HepG2 (cell line): ENCODE data around the gene SERPINB6. TPM values are rescaled to one million over a fixed set of nuclear protein-coding genes. Genes with fewer than 3 reads are reported as not detected.

Experiments used
- ATAC-seq: fragments of 200-7000 bp; cut with Tn5 transposase; 3 replicates; pipeline ENCODE4 v1.9.1; 2020; ENCODE audit warnings: mild to moderate bottlenecking, moderate library complexity
- BruUV-seq: library from RNA; stranded (reverse); fragments of 400-500 nt; replicated peaks from 2 replicates; lab custom pipeline; 2021; lab: Mats Ljungman, UMichigan
- CTCF ChIA-PET: fragments of 300-600 bp; formaldehyde crosslinking; extraction: SDS; loops from one replicate; lab custom pipeline; 2021; ENCODE audit warnings: low total read pairs, inconsistent platforms, low intra/inter-chr PET ratio; lab: Yijun Ruan, JAX
- POLR2A ChIA-PET: fragments of 350-600 bp; sonication (Branson Sonifier 250); formaldehyde crosslinking; loops from one replicate; lab custom pipeline; 2020; ENCODE audit warnings: antibody characterized with exemption, inconsistent platforms; lab: Yijun Ruan, JAX
- DNase-seq: peaks from one replicate; pipeline ENCODE4 v3.0.0-alpha.2; 2015; ENCODE audit warnings: low spot score
- FAIRE-seq: peaks from 3 replicates; lab custom pipeline; 2011; peaks lifted over from hg19 to GRCh38; lab: Jason Lieb, UNC
- H2AFZ ChIP-seq: one replicate; pipeline ENCODE4 v1.6.1; 2011; ENCODE audit warnings: low read length, inconsistent platforms
- H3K27ac ChIP-seq: fragments of 300-600 bp; 3 replicates; pipeline ENCODE4 v1.8.0; 2011; ENCODE audit warnings: mixed run types, mild to moderate bottlenecking, mixed read lengths, low read length, inconsistent platforms; ENCODE audit not compliant: insufficient read depth; ENCODE audit errors: extremely low read length
- H3K27me3 ChIP-seq, 2 experiments: fragments of 200-600 bp in 1 of 2; 2 replicates in 1 of 2; 3 replicates in 1 of 2; pipeline versions ENCODE4 v1.6.0 to v1.8.0; 2011; ENCODE audit warnings: low read length in 2 of 2, mild to moderate bottlenecking in 2 of 2, moderate library complexity in 2 of 2, inconsistent platforms in 1 of 2; ENCODE audit not compliant: insufficient read depth in 2 of 2, control insufficient read depth in 1 of 2
- H3K36me3 ChIP-seq, 2 experiments: fragments of 200-600 bp in 1 of 2; replicated peaks in 1 of 2; 2 replicates in 1 of 2; 3 replicates in 1 of 2; pipeline versions ENCODE4 v1.5.1 to v1.8.0; 2011; ENCODE audit warnings: low read length in 2 of 2, inconsistent platforms in 1 of 2; ENCODE audit not compliant: insufficient read depth in 2 of 2, control insufficient read depth in 1 of 2
- H3K4me1 ChIP-seq: 2 replicates; pipeline ENCODE4 v1.5.1; 2012; ENCODE audit warnings: low read length, inconsistent platforms; ENCODE audit not compliant: insufficient read depth
- H3K4me2 ChIP-seq: 2 replicates; pipeline ENCODE4 v1.6.0; 2011; ENCODE audit warnings: low read depth, low read length, inconsistent platforms
- H3K4me3 ChIP-seq, 3 experiments: fragments of 200-600 bp in 1 of 3; sonication (generic), shearing (Covaris generic) in 1 of 3; replicated peaks in 1 of 3; 2 replicates each; pipeline ENCODE4 v1.5.1; 2011 to 2016; ENCODE audit warnings: low read length in 3 of 3, inconsistent platforms in 2 of 3, low read depth in 2 of 3, mild to moderate bottlenecking in 2 of 3, control low read depth in 1 of 3, mixed read lengths in 1 of 3; ENCODE audit not compliant: insufficient read depth in 1 of 3
- H3K79me2 ChIP-seq: one replicate; pipeline ENCODE4 v1.6.1; 2011; ENCODE audit warnings: low read length, inconsistent platforms; ENCODE audit not compliant: insufficient read depth
- H3K9ac ChIP-seq: 2 replicates; pipeline ENCODE4 v1.6.0; 2011; ENCODE audit warnings: mild to moderate bottlenecking, low read depth, low read length, inconsistent platforms; ENCODE audit not compliant: insufficient read depth
- H3K9me3 ChIP-seq: 2 replicates; pipeline ENCODE4 v1.5.1; 2012; ENCODE audit warnings: mild to moderate bottlenecking, low read length
- H4K20me1 ChIP-seq: 2 replicates; pipeline ENCODE4 v1.6.0; 2011; ENCODE audit warnings: inconsistent platforms, mild to moderate bottlenecking, low read length, moderate library complexity; ENCODE audit not compliant: insufficient read depth
- FOXK1 ChIP-seq: sonication (generic); formaldehyde crosslinking; IDR thresholded peaks from 2 replicates; pipeline ENCODE4 v1.4.0; 2020; ENCODE audit warnings: low read depth, missing genetic modification reagents, borderline replicate concordance
- MAFG ChIP-seq: sonication (generic); formaldehyde crosslinking; IDR thresholded peaks from 2 replicates; pipeline ENCODE4 v1.5.1; 2020; ENCODE audit warnings: mild to moderate bottlenecking, missing genetic modification reagents
- MAFK ChIP-seq, 2 experiments: IDR thresholded peaks in 1 of 2; conservative IDR thresholded peaks in 1 of 2; 2 replicates each; pipeline ENCODE4 v1.6.1; 2011; ENCODE audit warnings: improper control_type of control experiment in 2 of 2, low read length in 2 of 2
- NCOR1 ChIP-seq: fragments of 200-600 bp; sonication (generic); IDR thresholded peaks from 2 replicates; pipeline ENCODE4 v1.7.0; 2017; ENCODE audit warnings: antibody characterized with exemption, low read length, borderline replicate concordance
- NFE2L2 ChIP-seq: fragments of 150-350 bp; IDR thresholded peaks from 2 replicates; pipeline ENCODE4 v1.6.1; 2014; ENCODE audit warnings: low read length
- SOX13 ChIP-seq, 3 experiments: fragments of 450-650 bp in 1 of 3; sonication (generic) in 1 of 3; formaldehyde crosslinking in 1 of 3; IDR thresholded peaks in 2 of 3; conservative IDR thresholded peaks in 1 of 3; 2 replicates each; pipeline versions ENCODE4 v1.5.0 to v1.6.1; 2016 to 2020; ENCODE audit warnings: antibody characterized with exemption in 1 of 3, mild to moderate bottlenecking in 1 of 3, missing compliant biosample characterization in 1 of 3, missing genetic modification reagents in 1 of 3, moderate library complexity in 1 of 3
- ZBTB38 ChIP-seq: sonication (generic); formaldehyde crosslinking; IDR thresholded peaks from 2 replicates; pipeline ENCODE4 v1.5.1; 2020; ENCODE audit warnings: mild to moderate bottlenecking, missing genetic modification reagents
- ZBTB7B ChIP-seq: sonication (generic); formaldehyde crosslinking; IDR thresholded peaks from 2 replicates; pipeline ENCODE4 v1.4.0; 2020; ENCODE audit warnings: missing genetic modification reagents
- ZFAT ChIP-seq: sonication (generic); formaldehyde crosslinking; conservative IDR thresholded peaks from 2 replicates; pipeline ENCODE4 v1.8.1; 2023; ENCODE audit warnings: missing genetic modification reagents, inconsistent platforms
- ZFY ChIP-seq: sonication (generic); formaldehyde crosslinking; IDR thresholded peaks from 2 replicates; pipeline ENCODE4 v1.4.0; 2020; ENCODE audit warnings: missing genetic modification reagents
- ZNF136 ChIP-seq: sonication (generic); formaldehyde crosslinking; IDR thresholded peaks from 2 replicates; pipeline ENCODE4 v1.8.1; 2022; ENCODE audit warnings: low read depth, mild to moderate bottlenecking, moderate library complexity, missing genetic modification reagents
- ZNF17 ChIP-seq: sonication (generic); formaldehyde crosslinking; IDR thresholded peaks from 2 replicates; pipeline ENCODE4 v1.5.0; 2020; ENCODE audit warnings: mild to moderate bottlenecking, missing genetic modification reagents
- ZNF33A ChIP-seq: sonication (generic); formaldehyde crosslinking; IDR thresholded peaks from 2 replicates; pipeline ENCODE4 v1.5.1; 2020; ENCODE audit warnings: missing genetic modification reagents, mild to moderate bottlenecking, moderate library complexity, borderline replicate concordance
- in situ Hi-C: cut with HindIII; loops from 2 replicates; pipeline ENCODE4 v1.10.0; 2017; ENCODE audit warnings: low pct_unique_long_range_greater_than_20kb; ENCODE audit not compliant: extremely low pct_ligation_motif_present
- intact Hi-C: fragments of 100-400 bp; cut with micrococcal nuclease; formaldehyde crosslinking; loops from one replicate; pipeline ENCODE4 v1.10.0; 2022; ENCODE audit not compliant: unreplicated experiment
- polyA plus RNA-seq, 8 experiments: library from polyadenylated mRNA; depleted of rRNA in 3 of 8; stranded (reverse) in 7 of 8; unstranded in 1 of 8; fragments of >200 nt; fragmentation: Illumina TruSeq in 4 of 8; extraction: Trizol in 4 of 8; gene quantifications; 2 replicates each; pipeline versions ENCODE4 v1.2.1 to v1.2.3, GENCODE V29; 2011 to 2016; ENCODE audit warnings: low read depth in 4 of 8, missing spikeins in 1 of 8, mixed read lengths in 1 of 8; ENCODE audit not compliant: insufficient read depth in 1 of 8
- total RNA-seq, 5 experiments: library from RNA; depleted of rRNA; stranded (reverse); fragments of >200 nt; fragmentation: Illumina TruSeq; extraction: Trizol; gene quantifications; 2 replicates each; pipeline ENCODE4 v1.2.3, GENCODE V29; 2016; ENCODE audit warnings: low read depth in 1 of 5
- TF ChIP-seq, protein P1 (sequence below): sonication (generic); formaldehyde crosslinking; IDR thresholded peaks from 2 replicates; pipeline ENCODE4 v1.9.0; 2022; ENCODE audit warnings: missing genetic modification reagents, mild to moderate bottlenecking, borderline replicate concordance
- TF ChIP-seq, protein P2 (sequence below): sonication (generic); formaldehyde crosslinking; IDR thresholded peaks from 2 replicates; pipeline ENCODE4 v1.4.0; 2020; ENCODE audit warnings: mild to moderate bottlenecking, missing genetic modification reagents
- TF ChIP-seq, protein P3 (sequence below): sonication (generic); formaldehyde crosslinking; IDR thresholded peaks from 2 replicates; pipeline ENCODE4 v1.5.1; 2020; ENCODE audit warnings: mild to moderate bottlenecking, missing genetic modification reagents

Gene SERPINB6
- total and polyA plus RNA-seq, 2 of the 13 experiments (the other 11 are each of a cell fraction or from before 2014, with no cell fraction given), result 38.2 to 61.3 TPM

DNA sequence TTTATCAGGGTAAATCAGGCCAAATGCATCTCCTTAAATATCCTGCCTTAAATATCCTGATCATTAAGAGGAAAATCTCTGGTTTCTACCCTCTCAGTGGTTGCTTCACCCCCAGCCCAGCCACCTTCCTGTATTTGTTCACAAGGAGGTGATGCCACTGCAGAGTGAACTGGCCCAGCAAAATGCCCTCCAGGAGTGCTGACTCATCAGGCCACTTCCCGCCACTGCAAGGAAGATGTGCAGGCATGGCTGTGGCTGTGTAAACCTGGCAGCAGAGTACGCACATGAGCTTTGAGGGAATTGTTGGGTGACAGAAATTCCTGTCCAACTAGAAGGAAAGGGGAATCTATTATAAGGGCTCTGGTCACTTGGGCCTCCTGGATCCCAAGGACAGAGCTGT is 42.1 kb upstream of the SERPINB6 start (continued):
- TF ChIP-seq MAFK (conservative IDR thresholded peaks at IDR 0.05 in 1 of 2, IDR thresholded peaks at IDR 0.05 in 1 of 2; ENCODE audit: low read length in 2 of 2) (peak; percentile 95 to 96), NFE2L2 (peak; percentile 46; the same call in 1 of the 2 replicates), ZBTB38 (peak; percentile 54; the same call in 1 of the 2 replicates), ZNF17 (peak; percentile 98), MAFG (CRISPR knock-in tag) (0 out of 2 replicates have a peak, but pooled peaks have one; percentile 60), ZFY (no peak), FOXK1 (no peak), ZFAT (CRISPR knock-in tag) (no peak), ZBTB7B (no peak)
- TF ChIP-seq, protein P1, sequence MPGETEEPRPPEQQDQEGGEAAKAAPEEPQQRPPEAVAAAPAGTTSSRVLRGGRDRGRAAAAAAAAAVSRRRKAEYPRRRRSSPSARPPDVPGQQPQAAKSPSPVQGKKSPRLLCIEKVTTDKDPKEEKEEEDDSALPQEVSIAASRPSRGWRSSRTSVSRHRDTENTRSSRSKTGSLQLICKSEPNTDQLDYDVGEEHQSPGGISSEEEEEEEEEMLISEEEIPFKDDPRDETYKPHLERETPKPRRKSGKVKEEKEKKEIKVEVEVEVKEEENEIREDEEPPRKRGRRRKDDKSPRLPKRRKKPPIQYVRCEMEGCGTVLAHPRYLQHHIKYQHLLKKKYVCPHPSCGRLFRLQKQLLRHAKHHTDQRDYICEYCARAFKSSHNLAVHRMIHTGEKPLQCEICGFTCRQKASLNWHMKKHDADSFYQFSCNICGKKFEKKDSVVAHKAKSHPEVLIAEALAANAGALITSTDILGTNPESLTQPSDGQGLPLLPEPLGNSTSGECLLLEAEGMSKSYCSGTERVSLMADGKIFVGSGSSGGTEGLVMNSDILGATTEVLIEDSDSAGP (CRISPR knock-in tag), result no peak
- TF ChIP-seq, protein P2, sequence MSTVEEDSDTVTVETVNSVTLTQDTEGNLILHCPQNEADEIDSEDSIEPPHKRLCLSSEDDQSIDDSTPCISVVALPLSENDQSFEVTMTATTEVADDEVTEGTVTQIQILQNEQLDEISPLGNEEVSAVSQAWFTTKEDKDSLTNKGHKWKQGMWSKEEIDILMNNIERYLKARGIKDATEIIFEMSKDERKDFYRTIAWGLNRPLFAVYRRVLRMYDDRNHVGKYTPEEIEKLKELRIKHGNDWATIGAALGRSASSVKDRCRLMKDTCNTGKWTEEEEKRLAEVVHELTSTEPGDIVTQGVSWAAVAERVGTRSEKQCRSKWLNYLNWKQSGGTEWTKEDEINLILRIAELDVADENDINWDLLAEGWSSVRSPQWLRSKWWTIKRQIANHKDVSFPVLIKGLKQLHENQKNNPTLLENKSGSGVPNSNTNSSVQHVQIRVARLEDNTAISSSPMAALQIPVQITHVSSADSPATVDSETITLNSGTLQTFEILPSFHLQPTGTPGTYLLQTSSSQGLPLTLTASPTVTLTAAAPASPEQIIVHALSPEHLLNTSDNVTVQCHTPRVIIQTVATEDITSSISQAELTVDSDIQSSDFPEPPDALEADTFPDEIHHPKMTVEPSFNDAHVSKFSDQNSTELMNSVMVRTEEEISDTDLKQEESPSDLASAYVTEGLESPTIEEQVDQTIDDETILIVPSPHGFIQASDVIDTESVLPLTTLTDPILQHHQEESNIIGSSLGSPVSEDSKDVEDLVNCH, result no peak

DNA sequence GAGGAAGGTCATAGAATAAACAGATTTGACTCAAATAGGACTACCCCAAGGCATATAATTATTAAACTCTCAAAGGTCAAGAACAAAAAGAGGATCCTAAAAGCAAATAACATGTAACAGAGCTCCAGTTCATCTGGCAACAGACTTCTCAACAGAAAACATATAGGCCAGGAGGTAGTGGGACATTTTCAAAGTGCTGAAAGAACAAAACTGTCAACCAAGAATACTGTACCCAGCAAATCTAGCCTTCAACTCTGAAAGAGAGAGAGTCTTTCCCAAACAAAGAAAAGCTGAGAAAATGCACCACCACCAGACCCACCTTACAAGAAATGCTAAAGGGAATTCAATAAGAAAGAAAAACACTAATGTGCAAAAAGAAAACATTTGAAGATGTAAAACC is 40.2 kb upstream of the SERPINB6 start:
- no peak overlapping the region for H2AFZ ChIP-seq
- ATAC-seq (no peak), FAIRE-seq (no peak), DNase-seq (no peak)
- in situ Hi-C loops (no loop called here), intact Hi-C loops (no loop called here)
- TF ChIP-seq ZNF136 (CRISPR knock-in tag) (peak; percentile 100), ZNF33A (CRISPR knock-in tag) (no peak), SOX13 (IDR thresholded peaks at IDR 0.05) (no peak), SOX13 (CRISPR knock-in tag; conservative IDR thresholded peaks at IDR 0.05 in 1 of 2, IDR thresholded peaks at IDR 0.05 in 1 of 2) (no peak), NCOR1 (peak; percentile 23; the same call in 1 of the 2 replicates)
- TF ChIP-seq, protein P3, sequence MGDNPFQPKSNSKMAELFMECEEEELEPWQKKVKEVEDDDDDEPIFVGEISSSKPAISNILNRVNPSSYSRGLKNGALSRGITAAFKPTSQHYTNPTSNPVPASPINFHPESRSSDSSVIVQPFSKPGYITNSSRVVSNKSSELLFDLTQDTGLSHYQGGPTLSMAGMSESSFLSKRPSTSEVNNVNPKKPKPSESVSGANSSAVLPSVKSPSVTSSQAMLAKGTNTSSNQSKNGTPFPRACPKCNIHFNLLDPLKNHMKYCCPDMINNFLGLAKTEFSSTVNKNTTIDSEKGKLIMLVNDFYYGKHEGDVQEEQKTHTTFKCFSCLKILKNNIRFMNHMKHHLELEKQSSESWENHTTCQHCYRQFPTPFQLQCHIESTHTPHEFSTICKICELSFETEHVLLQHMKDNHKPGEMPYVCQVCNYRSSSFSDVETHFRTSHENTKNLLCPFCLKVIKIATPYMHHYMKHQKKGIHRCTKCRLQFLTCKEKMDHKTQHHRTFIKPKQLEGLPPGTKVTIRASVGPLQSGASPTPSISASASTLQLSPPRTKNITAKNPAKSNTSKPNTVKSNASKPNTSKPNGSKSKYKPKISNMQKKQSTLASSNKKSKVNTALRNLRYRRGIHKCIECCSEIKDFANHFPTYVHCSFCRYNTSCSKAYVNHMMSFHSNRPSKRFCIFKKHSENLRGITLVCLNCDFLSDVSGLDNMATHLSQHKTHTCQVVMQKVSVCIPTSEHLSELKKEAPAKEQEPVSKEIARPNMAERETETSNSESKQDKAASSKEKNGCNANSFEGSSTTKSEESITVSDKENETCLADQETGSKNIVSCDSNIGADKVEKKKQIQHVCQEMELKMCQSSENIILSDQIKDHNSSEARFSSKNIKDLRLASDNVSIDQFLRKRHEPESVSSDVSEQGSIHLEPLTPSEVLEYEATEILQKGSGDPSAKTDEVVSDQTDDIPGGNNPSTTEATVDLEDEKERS (CRISPR knock-in tag), result 0 out of 2 replicates have a peak, but pooled peaks have one; percentile 27
- H3K27me3 ChIP-seq, result no peaks in the 10 kb centered on the region
- CTCF ChIA-PET, result no interaction called here
- no peaks in the 10 kb centered on the region for H3K79me2 ChIP-seq
- no TSS peak for BruUV-seq
- H3K27ac ChIP-seq, result no peak overlapping the region
- H3K9ac ChIP-seq, result no peak overlapping the region
- POLR2A ChIA-PET, result interaction anchor here (2.5 to 3.1 kb wide), 2 partner anchors 11 to 42 kb away, joined by 11 to 15 read pairs; partner anchors contain the start of gene NQO2
- H3K9me3 ChIP-seq, result peaks cover 16% of the 10 kb centered on the region
- no peaks in the 10 kb centered on the region for H4K20me1 ChIP-seq
- H3K4me2 ChIP-seq, result no peak overlapping the region
- peaks cover 27 to 62% of the 10 kb centered on the region in 2 experiments for H3K36me3 ChIP-seq
- H3K4me1 ChIP-seq, result peaks cover 27% of the 10 kb centered on the region
- H3K4me3 ChIP-seq, result no peak overlapping the region
